A549 (cell line): ENCODE measurements around the gene SLC6A4.

Source experiments
- CHD4 ChIP-seq: fragments of 200-600 bp; sonication (generic); IDR thresholded peaks from 2 replicates; pipeline ENCODE4 v1.6.1; 2016; ENCODE audit warnings: antibody characterized with exemption, mild to moderate bottlenecking, borderline replicate concordance
- CTCF ChIP-seq: fragments of >200 bp; sonication (Bioruptor Twin); formaldehyde crosslinking; IDR thresholded peaks from 3 replicates; pipeline ENCODE4 v1.5.1; 2016
- HMGXB4 ChIP-seq: fragments of 250-450 bp; sonication (Bioruptor Pico); IDR thresholded peaks from 2 replicates; pipeline ENCODE4 v1.5.0; 2021; ENCODE audit warnings: mild to moderate bottlenecking, moderate library complexity, borderline replicate concordance
- HOXB5 ChIP-seq: fragments of 250-450 bp; sonication (Bioruptor Pico); IDR thresholded peaks from 2 replicates; pipeline ENCODE4 v1.5.0; 2020; ENCODE audit warnings: mild to moderate bottlenecking, moderate library complexity
- KDM1A ChIP-seq: fragments of 200-600 bp; sonication (generic); IDR thresholded peaks from 2 replicates; pipeline ENCODE4 v1.6.1; 2016; ENCODE audit warnings: low read depth, mild to moderate bottlenecking
- POLR2A ChIP-seq: IDR thresholded peaks from 2 replicates; pipeline ENCODE4 v1.6.1; 2012; ENCODE audit warnings: mild to moderate bottlenecking, low read length
- RNF2 ChIP-seq: fragments of 200-600 bp; sonication (generic); IDR thresholded peaks from 2 replicates; pipeline ENCODE4 v1.6.1; 2016; ENCODE audit warnings: low read depth, mild to moderate bottlenecking, antibody characterized with exemption, moderate library complexity, borderline replicate concordance

GRCh38 chr17:30218799-30219198 lies 16.7 kb downstream of the SLC6A4 start:
- TF ChIP-seq HMGXB4 (CRISPR knock-in tag) (no peak), KDM1A (no peak), CTCF (no peak), HOXB5 (CRISPR knock-in tag) (no peak), RNF2 (no peak), POLR2A (no peak), CHD4 (no peak)
